NK-92 (cell line): ENCODE data around the gene SYT8.

ENCODE experiments used
- DNase-seq: peaks from one replicate; lab custom pipeline; 2025; ENCODE audit not compliant: unreplicated experiment; lab: John Stamatoyannopoulos, UW

Gene SYT8

DNA sequence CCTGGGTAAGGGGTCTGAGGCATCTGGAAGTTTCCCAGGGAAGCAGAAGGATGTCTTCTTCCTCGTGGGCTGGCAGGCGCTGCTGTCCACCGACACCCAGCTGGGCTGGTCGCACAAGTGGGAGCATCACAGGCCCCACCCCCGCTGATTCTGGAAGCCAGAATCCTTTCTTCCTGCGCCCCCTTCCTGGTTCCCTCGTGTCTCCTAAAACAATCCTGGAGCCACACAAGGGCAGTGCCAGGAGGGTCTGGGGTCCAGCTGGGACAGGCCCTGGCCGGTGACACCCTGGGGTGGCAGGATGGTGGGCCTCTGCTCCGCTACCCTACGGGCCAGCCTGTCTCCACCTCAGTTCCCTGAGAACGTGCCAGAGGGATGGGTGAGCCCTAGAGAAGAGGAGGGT is 22.3 kb downstream of the SYT8 start:
- no peak for DNase-seq

DNA sequence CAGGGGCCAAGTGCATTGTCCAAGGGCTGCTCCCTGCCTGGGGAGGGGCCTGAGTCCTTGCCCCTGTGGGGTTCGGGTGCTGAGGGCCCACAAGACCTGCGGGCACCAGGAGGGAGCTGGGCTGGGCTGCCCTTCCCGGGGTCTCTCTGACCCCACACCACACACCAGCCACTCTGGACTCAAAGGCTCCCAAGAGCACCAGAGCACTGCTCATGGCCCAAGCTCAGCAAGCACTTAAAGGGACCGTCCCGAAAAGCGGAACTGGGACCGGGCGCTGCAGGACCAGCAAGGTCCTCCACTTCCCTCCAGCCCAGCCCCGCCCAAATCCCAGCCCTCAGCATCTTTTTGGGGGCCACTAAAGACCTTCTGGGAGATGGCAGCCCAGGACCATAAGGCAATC is 23.4 kb downstream of the SYT8 start:
- no peak for DNase-seq

DNA sequence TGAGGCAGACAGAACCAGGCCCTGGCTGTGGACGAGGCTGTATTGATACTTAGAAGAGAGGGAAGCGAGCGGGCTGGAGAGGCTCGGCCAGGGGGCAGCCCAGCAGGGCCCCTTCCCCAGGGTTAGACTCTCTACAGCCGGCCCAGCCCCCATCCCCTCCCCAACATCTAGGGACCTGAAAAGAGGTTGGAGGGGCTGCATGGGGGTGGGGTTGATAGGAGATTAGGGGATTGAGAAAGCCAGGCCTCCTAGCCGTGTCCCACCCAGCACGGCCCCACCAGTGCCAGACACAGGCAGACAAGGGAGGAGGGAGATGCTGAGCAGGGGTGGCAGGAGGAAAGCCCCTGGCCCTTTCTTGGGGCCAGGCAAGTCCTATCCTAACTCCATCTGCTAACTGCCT is 23.8 kb downstream of the SYT8 start:
- no peak for DNase-seq

DNA sequence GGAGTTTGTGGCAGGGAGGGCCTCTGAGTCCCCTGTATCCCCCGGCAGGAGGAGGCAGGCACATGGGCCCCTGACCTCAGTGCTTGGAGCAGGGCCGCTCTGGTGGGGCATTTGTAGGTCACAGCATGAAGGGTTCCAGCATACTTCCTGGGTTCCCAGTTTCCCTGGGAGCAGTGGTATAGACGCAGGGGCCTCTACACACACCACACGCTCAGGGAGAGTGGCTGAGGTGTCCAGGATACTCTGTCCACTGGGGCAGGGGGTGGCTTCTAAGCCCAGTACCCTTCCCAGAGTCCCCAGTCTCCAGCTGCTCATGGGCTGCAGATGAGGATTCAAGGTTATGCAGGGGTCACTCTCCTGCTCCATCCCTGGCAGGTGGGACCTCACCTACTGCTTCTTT is 24.2 kb downstream of the SYT8 start:
- DNase-seq = no peak

DNA sequence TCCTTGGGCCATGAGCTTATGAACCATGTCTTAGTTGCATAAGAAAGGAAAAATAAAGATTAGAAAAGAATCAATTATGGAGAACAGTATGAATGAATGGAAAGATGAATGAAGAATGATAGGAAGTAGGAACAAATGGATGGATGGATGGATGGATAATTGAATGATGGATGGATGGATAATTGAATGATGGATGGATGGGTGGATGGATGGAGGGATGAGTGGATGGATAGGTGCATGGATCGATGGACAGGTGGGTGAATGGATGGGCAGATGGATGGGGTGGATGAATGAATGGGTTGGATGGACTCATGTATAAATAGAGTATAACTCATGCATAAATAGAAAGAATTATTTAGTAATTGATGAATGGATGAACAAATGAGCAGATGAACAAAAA is 25.3 kb downstream of the SYT8 start:
- no peak for DNase-seq

DNA sequence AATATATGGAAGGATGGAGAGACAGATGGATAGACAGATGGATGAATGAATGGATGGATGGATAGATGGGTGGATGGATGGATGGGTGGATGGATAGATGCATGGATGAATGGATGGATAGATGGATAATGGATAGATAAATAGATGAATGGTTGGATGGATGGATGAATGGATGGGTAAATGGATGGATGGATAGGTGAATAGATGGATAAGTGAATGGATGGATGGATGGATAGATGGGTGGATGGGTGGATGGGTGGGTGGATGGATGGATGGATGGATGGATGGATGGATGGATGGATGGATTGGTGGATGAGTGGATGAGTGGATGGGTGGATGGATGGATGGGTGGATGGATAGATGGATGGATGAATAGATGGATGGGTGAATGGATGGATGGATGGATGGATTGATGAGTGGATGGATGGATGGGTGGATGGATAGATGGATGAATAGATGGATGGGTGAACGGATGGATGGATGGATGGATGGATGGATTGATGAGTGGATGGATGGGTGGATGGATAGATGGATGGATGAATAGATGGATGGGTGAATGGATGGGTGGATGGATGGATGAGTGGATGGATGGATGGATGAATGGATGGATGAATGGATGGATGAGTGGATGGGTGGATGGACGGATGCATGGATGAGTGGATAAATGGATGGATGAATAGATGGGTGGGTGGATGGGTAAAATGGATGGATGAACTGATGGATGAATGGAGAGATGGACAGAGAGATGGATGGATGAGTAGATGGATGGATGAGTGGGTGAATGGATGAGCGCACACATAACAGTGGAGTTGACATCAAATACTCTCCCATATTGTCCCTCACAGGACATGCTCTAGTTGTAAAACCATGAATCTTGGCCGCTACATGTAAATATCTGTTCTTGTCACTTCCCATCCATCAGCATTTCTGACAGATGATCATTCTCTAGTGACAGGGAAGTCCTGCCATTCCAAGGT is 26.9 kb downstream of the SYT8 start:
- no peak for DNase-seq

DNA sequence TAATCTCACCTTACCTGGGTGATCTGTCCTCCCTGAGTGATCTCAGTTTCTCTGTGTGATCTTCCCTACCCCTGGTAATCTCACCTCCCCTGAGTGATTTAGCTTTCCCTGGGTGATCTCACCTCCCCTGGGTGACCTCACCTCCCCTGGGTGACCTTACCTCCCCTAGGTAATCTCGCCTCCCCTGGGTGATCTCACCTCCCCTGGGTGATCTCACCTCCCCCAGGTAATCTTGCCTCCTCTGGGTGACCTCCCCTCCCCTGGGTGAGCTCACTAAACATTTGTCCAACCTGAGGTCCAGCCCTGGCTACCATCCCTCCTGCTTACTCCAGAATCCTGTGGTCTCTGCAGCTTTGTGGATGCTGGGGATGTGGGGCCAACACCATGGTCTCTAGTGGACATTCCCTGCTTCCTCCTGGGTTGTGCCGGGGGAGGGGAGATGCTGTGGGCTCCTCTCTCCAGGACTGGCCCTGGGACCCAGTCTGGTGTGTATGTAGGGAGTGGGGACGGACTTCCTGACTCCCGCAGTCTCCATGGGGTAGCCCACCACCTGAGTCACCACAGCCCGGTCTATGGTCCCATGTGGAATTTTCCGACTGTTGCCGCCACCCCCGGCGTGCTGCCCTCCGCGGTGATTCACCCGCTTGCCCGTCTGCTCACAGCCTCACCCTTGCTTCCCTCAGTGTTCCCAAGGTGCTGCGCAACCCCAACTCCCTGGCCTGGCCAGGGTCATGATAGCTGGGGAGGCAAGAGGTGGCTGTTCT is 28.0 kb downstream of the SYT8 start:
- no peak for DNase-seq

DNA sequence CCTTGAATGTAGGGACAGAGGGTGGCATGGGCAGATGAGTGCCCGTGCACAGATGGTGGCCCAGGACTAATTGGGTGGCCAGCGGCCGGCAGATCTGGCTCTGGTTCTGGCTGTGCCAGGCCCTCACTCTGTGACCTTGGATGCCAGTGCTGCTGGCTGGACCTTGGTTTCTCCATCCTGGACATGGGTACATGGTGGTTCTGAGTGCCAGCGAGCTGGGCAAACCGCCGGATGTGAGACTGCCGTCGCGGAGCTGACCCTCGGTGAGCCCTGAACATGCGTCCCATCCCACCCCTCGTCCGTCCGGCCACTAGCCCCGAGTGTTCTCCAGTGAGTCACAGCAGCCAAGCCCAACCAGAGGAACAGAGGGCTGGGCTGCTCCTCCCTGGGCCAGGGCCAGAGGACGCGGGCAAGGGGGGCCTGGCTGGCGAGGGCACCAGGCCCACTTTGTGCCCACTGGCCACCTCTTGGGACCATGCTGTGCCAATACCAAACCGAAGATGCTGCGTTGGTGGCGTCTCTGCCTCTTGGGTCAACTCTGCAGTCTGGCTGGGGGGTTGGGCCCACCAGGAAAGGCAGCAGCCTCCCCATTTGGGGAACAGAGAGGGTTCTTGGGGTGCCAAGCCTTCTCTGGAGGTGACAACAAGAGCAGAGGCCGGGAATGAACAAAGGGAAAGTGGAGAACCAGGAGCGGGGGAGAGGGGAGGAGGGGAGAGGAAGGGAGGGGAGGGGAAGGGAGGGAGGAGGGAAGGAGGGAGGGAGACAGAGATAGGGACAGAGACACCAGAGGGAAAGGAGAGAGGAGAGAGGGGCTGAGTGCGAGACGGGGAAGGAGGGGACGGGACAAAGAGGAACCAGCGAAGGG is 28.8 kb downstream of the SYT8 start:
- no peak for DNase-seq

DNA sequence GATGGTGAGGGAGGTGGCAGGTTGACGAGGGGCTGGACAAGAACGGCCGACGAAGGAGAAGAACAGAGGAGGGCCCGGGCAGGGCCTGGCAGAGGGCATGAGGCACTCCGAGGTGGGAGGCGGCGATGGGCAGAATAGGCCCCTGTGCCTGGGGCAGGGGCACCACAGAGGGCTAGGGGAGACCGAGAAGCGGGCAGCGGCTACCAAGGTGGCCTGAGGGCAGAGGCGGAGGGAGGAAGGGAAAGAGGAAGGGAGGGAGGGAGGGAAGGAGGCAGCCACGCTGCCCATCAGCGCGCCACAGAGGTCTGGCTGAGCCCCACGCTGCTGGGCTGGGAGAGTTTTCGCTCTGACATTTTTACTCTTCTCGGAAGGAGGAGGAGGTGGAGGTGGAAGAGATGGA is 29.4 kb downstream of the SYT8 start:
- DNase-seq = no peak

DNA sequence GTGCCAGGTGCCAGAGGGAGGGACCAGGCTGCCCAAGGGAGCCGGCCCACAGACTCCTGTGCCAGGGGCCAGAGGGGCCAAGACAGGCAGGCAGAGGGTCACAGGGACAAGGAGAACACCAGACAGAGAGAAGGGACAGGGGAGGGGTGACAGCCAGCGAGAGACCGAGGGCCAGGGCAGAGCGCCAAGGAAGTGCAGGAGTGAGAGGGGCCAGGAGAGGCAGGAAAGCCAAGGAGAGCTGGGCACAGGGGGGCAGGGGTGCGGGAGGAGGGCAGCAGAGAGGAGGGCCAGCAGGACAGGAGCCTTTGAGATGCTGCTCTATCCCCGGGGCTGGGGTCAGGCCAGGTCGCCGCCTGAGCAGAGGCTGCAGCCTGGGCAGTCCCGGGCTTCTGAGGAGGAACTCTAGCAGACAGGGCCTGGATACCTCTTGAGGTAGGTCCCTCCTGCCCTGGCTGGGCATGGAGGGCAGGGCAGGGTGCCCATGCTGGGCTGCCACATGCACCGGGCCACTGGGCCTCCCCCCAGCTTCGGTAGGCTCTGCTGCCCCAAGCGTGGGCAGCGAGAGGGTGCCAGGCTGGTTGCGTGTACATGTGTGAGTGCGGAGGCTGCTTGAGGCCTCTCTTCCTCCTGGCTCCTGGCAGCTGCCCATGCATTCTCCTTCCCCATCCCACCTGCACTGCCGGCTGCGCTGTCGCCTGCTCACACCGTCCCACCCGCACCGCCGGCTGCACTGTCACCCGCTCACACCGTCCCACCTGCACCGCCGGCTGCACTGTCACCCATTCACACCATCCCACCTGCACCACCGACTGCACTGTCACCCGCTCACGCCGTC is 30.3 kb downstream of the SYT8 start:
- DNase-seq = no peak

DNA sequence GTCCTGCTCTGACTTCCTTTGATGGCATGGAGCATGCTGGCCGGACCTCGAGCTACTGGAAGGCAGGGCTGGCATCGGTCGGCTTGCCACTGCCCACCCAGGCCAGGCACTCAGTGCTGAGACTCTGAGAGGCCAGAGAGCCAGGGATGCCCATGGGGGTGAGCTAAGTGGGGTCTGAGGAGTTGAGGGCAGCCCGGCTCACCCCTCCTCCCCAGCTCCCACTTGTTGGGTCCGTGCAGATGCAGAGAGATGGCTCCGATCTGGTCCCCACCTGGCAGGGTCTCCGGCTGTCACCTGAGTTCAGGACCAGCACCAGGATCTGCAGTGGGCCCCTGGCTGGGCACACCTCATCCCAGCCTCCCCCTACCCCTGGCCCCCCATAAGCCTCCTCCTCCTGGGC is 31.4 kb downstream of the SYT8 start:
- DNase-seq = no peak

DNA sequence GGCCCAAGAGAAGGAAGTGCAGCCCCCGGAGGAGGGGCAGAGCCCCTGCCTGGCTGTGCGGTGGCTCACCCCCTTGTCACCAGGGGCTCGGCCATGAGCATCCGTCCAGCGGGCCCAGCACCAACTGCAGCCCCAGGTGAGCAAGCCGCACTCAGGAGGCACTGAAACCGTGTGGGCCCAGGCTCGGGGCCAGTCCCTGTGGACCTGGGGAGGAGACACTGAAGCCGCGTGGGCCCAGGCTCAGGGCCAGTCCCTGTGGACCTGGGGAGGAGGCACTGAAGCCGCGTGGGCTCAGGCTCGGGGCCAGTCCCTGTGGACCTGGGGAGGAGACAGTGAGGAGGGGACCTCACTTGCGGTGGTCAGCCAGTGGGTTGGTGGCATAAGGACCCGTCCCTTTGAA is 32.0 kb downstream of the SYT8 start:
- no peak for DNase-seq

DNA sequence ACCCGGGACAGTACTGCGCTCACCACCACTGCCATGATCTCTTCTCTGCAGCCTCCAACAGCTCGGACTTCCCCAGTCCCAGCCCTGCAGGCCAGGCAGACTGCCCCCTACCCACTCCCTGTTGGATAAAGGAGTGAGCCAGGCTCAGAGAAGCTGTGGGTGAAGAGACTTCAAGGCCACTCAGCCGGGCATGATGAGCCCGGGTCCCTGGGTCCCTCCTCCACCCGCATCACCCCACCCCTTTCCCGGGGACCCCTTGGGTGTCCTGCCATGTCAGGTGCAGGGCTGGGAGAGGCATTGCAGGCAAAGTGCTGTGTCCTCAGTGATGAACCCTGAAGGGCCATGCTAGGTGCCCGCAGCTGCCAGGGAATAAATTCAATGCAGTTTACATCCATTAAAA is 32.6 kb downstream of the SYT8 start:
- no peak for DNase-seq

DNA sequence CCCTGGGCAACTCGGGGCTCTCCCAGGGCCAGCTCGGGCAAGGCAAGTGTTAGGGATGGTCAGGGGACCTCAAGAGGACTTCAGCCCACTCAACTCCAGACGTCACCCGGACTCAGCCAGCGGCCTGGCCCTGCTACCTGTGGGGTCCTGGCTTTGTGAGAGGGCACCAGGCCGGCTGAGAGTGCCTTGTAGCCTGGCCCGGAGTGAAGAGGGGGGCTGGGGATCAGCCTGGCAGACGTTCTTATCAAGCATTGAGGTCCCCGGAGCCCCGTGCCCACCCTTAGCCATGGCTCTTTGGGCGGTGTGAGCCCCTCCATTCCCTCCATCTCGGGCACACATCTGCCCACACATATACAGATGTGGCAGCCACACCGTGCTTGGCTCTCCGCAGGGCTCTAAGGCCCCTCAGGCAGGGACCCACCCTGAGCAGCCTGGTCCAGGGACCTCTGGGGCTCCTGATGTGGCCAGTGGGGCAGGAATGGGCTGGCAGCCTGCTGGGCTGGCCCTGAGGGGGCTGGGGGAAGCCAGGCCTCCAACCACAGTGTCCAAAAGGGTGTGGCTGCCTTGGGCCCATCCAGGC is 33.4 kb downstream of the SYT8 start:
- DNase-seq = no peak

DNA sequence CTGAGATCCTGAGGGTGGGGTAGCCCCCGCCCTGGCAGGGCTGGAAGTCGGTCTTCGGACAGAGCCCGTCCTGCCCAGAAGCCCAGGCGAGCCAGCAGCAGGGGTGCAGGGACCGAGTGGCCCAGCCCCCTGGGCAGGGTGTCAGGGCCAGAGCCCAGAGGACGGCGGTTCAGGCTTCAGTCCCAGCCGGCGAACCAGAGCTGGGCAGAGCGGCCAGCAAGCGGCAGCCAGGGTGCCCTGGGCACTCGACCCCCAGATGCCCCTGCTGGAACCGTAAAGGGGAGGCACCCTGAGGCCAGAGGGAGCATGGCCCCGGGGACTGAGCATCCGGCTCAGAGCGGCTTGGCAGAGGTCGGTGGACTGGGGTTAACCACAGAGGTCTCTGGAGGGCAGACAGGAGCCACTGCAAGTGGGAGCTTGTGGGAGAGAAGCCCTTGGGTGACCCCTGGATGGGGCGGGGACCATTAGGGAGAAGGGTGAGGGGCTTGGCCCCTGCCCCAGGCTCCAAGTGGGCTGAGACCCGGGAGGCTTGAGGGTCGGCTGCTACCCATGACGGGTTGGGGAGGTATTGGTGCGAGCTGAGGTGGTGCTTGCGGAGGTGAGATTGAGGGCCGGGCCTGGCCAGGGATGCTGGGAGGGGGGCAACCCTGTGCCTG is 34.0 kb downstream of the SYT8 start:
- DNase-seq = no peak

DNA sequence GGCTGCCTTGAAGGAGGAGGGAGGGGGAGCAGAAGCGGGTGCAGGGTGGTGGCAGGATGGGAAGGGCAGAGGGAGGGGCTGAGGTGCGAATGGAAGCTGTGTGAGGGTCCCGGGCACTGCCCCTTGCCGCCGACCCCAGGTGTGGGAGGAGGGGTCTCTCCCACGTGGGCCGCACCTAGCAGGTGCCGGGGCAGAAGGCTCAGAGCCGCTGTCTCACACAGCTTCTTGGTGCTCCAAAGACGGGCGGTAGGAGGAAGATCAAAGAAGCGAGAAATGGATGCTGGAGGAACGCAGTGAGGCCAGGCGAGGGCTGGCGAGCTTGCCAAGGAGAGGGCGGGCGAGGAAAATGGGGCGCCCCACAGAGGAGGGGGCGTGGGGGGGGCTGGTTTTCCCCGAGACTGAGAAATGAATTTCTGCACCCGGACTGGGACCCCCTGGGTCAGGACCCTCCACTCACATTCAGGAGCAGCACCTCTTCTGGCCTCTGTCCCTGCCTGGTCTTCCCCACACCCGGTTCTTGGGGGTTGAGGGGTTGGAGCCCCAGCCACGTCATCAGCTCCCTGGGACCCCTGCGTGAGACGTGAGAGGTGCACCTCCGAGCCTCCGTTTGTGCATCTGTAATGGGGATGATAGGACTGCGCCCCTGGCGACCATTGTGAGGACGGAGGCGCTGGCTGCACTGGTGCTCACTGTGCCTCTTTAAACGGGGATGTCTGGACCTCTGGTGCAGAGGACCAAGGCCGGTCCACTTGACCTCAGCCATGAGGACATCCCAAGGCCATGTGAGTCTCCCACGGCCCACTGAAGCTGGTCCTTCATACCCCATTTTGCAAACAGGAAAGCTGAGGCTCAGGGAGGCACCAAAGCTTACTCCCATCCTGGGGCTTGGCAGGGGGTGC is 34.9 kb downstream of the SYT8 start:
- no peak for DNase-seq

DNA sequence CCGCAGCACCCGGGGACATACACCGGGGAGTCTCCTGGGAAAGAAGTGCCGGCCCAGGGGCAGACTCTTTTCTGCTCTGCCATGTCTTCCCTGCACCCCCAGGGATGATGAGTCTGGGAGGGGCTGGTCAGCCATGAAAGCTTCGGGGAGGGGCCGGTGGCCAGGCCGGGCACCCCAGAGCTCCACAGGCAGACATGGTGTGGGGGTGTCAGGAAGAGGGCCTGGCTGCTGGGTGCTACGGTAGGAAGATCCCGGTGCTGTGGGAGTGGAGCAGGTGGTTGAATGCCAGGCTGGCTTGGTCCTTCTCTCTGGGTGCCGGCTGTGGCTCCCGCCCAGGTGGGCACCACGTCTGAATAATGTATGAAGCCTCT is 35.5 kb downstream of the SYT8 start:
- DNase-seq = no peak

DNA sequence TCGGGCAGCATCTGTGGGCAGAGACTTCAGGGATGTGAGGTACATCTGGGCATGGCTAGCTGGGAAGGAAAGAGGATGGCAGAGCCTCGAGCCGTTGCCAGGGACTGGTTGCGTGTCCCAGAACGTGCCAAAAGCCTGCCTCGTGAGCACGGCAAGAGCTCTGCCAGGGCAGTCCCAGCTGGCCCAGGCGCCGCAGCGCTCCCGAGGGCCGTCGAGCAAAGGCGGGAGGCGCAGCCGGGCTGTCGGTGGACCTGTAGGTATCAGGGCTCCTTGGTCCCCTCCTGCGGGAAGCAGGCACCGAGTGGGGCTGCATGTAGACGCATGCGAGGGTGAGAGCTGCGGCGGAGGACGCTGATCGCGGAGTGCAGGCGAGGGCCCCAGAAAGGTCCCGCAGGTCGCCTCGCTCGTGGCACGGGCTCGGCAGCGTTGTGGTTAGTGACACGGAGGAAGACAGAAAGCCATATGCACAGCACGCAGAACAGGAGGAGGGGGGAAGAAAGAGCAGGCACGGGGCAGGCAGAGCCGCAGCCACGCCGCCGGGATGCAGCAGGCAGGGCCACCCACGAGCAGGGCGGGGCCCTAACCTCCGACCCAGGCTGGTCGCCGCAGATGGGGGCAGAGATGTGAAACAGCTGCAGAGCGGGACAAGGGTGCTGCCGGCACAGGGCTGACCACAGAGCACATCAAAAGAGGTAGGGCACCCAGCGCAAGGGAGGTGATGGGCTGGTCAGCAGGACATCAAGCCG is 36.1 kb downstream of the SYT8 start:
- DNase-seq = no peak
